Hepatocyte (in vitro differentiated cells): ENCODE results near the gene PPP1R2. TPM values are rescaled to one million over a fixed set of nuclear protein-coding genes. Genes with fewer than 3 reads are reported as not detected.
A peak's percentile ranks its signal among the peaks of the same experiment; 100 is the strongest.
"Not testable (repeated sequence)": the region's sequence is repeated elsewhere in the genome, so short reads cannot be mapped to it uniquely, and the experiment has no call there.

Experiments
- DNase-seq: peaks from one replicate; pipeline ENCODE4 v3.0.0-alpha.2; 2016; ENCODE audit warnings: low spot score
- H2AFZ ChIP-seq: fragments of 200-600 bp; sonication (generic); 2 replicates; pipeline ENCODE4 v1.6.0; 2016; ENCODE audit warnings: antibody characterized with exemption, mild to moderate bottlenecking
- H3K27ac ChIP-seq: fragments of 200-600 bp; sonication (generic); 2 replicates; pipeline ENCODE4 v1.5.1; 2016; ENCODE audit warnings: mild to moderate bottlenecking
- H3K27me3 ChIP-seq: fragments of 200-600 bp; sonication (generic); 2 replicates; pipeline ENCODE4 v1.6.1; 2016
- H3K36me3 ChIP-seq: fragments of 200-600 bp; sonication (generic); replicated peaks from 2 replicates; pipeline ENCODE4 v1.5.1; 2016; ENCODE audit warnings: low read depth; ENCODE audit not compliant: insufficient read depth
- H3K4me1 ChIP-seq: fragments of 200-600 bp; sonication (generic); 2 replicates; pipeline ENCODE4 v1.5.1; 2016; ENCODE audit warnings: mild to moderate bottlenecking, moderate library complexity; ENCODE audit not compliant: insufficient read depth
- H3K4me2 ChIP-seq: fragments of 200-600 bp; sonication (generic); 2 replicates; pipeline ENCODE4 v1.6.0; 2016
- H3K4me3 ChIP-seq: fragments of 200-600 bp; sonication (generic); 2 replicates; pipeline ENCODE4 v1.5.1; 2016; ENCODE audit warnings: mild to moderate bottlenecking
- H3K79me2 ChIP-seq: fragments of 200-600 bp; sonication (generic); 2 replicates; pipeline ENCODE4 v1.6.0; 2017; ENCODE audit warnings: mild to moderate bottlenecking
- H3K9me2 ChIP-seq: fragments of 200-600 bp; sonication (generic); replicated peaks from 2 replicates; pipeline ENCODE4 v1.6.0; 2017; ENCODE audit warnings: mild to moderate bottlenecking; ENCODE audit not compliant: insufficient read depth
- H3K9me3 ChIP-seq: fragments of 200-600 bp; sonication (generic); 2 replicates; pipeline ENCODE4 v1.5.1; 2016; ENCODE audit warnings: low read depth, mild to moderate bottlenecking
- H4K20me1 ChIP-seq: fragments of 200-600 bp; sonication (generic); 2 replicates; pipeline ENCODE4 v1.6.0; 2016; ENCODE audit warnings: mild to moderate bottlenecking; ENCODE audit not compliant: insufficient read depth, poor library complexity, severe bottlenecking
- CTCF ChIP-seq: fragments of 200-600 bp; sonication (generic); IDR thresholded peaks from 2 replicates; pipeline ENCODE4 v1.5.1; 2016; ENCODE audit warnings: antibody characterized with exemption, mild to moderate bottlenecking; ENCODE audit not compliant: poor library complexity
- EZH2 ChIP-seq: fragments of 200-600 bp; sonication (generic); IDR thresholded peaks from 2 replicates; pipeline ENCODE4 v1.6.1; 2016; ENCODE audit warnings: antibody characterized with exemption, mild to moderate bottlenecking, borderline replicate concordance
- EZH2phosphoT487 ChIP-seq: fragments of 200-600 bp; sonication (generic); IDR thresholded peaks from one replicate; pipeline ENCODE4 v1.6.1; 2018; ENCODE audit warnings: antibody characterized with exemption, mild to moderate bottlenecking, low read depth, moderate library complexity; ENCODE audit not compliant: unreplicated experiment, severe bottlenecking
- WGBS: methylation state at CpG from one replicate; pipeline ENCODE4 v1.1.6; 2016; ENCODE audit warnings: low lambda C conversion rate; ENCODE audit errors: missing lambda C conversion rate; 5-methylcytosine and 5-hydroxymethylcytosine counted together
- polyA plus RNA-seq: library from polyadenylated mRNA; unstranded; fragments of >200 nt; fragmentation: Nextera tagmentation; extraction: Ambion mirVana; gene quantifications from 2 replicates; pipeline ENCODE4 v1.2.1, GENCODE V29; 2016
- total RNA-seq: library from RNA; depleted of rRNA; stranded (reverse); fragments of >200 nt; gene quantifications from 2 replicates; pipeline ENCODE4 v1.2.3, GENCODE V29; 2014

The PPP1R2 gene
- total RNA-seq: 53.4 and 77.6 TPM in 2 replicates
- 38.1 and 49.1 TPM in 2 replicates for polyA plus RNA-seq

- Histone ChIP-seq H3K27me3 (no peaks in the 10 kb centered on the region), H4K20me1 (peaks cover 43% of the 10 kb centered on the region), H3K4me3 (peak within 1 kb of the TSS; percentile 84), H3K27ac (peak within 1 kb of the TSS; percentile 95), H3K36me3 (no peaks in the 10 kb centered on the region), H2AFZ (peak within 1 kb of the TSS; percentile 80), H3K9me3 (no peaks in the 10 kb centered on the region), H3K9me2 (no peaks in the 10 kb centered on the region), H3K4me1 (peaks cover 24% of the 10 kb centered on the region), H3K4me2 (peak within 1 kb of the TSS; percentile 77), H3K79me2 (peaks cover 49% of the 10 kb centered on the region)
- DNase-seq: peak; percentile 97
- under 1% methylated on average over 64 of the region's 95 CpGs for WGBS
- no peak for TF ChIP-seq EZH2phosphoT487
- no peak for TF ChIP-seq CTCF
- no peak for TF ChIP-seq EZH2
Measured at GRCh38 chr3:195542698-195543499, at the start of gene PPP1R2. Gene PPP1R2, minus strand, starts transcription at chr3:195543325. Its CDS starts 300 bp downstream, at chr3:195543025.

GRCh38 chr3:195591852-195592251, 48.7 kb upstream of the PPP1R2 start:
- no peak for DNase-seq
- no peak for TF ChIP-seq EZH2phosphoT487
- no peak for TF ChIP-seq CTCF
- no peak for TF ChIP-seq EZH2
- Histone ChIP-seq H3K79me2 (no peaks in the 10 kb centered on the region), H4K20me1 (no peaks in the 10 kb centered on the region), H3K4me2 (no peak overlapping the region), H3K4me1 (peaks cover 13% of the 10 kb centered on the region), H3K27ac (no peak overlapping the region), H3K4me3 (no peak overlapping the region), H2AFZ (no peak overlapping the region), H3K27me3 (no peaks in the 10 kb centered on the region), H3K9me2 (no peaks in the 10 kb centered on the region), H3K9me3 (no peaks in the 10 kb centered on the region), H3K36me3 (no peaks in the 10 kb centered on the region)
- 76% methylated on average over 2 of the region's 2 CpGs for WGBS

DNA sequence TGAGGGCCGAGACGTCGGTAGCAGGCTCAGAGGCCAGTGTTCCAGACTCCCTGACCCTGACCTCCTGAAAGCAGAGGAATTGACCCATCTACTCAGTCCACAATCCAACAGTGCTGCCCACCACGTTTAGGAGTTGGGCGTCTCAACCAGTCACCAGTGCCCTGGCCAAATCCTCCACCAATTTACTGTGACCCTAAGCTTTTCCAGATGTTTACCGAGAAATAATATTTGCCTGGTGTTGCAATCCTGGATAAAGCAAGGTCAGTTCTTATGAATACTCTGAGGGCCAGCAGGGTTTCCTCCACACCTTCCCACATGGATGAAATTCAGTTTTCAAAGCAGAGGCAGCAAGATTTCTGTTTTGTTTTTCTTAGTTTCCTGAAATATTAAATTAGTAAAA, 48.1 kb upstream of the PPP1R2 start:
- no peaks in the 10 kb centered on the region for H4K20me1 ChIP-seq
- H3K27me3 ChIP-seq: no peaks in the 10 kb centered on the region
- no peaks in the 10 kb centered on the region for H3K79me2 ChIP-seq
- no peak overlapping the region for H3K4me2 ChIP-seq
- H3K9me3 ChIP-seq: no peaks in the 10 kb centered on the region
- H3K9me2 ChIP-seq: no peaks in the 10 kb centered on the region
- H2AFZ ChIP-seq: no peak overlapping the region
- no peak overlapping the region for H3K27ac ChIP-seq
- DNase-seq: no peak
- H3K36me3 ChIP-seq: no peaks in the 10 kb centered on the region
- H3K4me3 ChIP-seq: no peak overlapping the region
- 76% methylated on average over 6 of the region's 6 CpGs for WGBS
- TF ChIP-seq CTCF (no peak), EZH2 (no peak), EZH2phosphoT487 (no peak)
- H3K4me1 ChIP-seq: peaks cover 13% of the 10 kb centered on the region

DNA sequence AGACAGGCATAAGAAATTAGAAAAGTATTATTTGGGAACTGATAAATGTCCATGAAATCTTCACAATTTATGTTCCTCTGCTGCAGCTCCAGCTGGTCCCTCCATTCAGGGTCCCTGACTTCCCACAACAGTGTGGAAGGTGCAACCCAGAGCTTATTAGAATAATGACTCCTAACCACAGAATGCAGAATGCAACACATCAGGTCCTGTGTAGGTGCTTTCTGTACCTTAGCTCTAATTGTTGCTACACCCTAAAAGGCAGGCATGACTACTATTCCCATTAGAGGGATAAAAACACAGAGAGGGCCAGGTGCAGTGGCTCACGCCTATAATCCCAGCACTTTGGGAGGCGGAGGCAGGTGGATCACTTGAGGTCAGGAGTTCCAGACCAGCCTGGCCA, 47.3 kb upstream of the PPP1R2 start:
- H4K20me1 ChIP-seq, H3K27me3 ChIP-seq, H3K36me3 ChIP-seq, DNase-seq, H3K9me2 ChIP-seq, H2AFZ ChIP-seq, H3K4me3 ChIP-seq, H3K4me2 ChIP-seq, H3K79me2 ChIP-seq, H3K9me3 ChIP-seq: not testable (repeated sequence)
- Histone ChIP-seq H3K4me1 (peaks cover 13% of the 10 kb centered on the region), H3K27ac (peak overlapping the region; percentile 37)
- 92% methylated on average over 2 of the region's 2 CpGs for WGBS

DNA sequence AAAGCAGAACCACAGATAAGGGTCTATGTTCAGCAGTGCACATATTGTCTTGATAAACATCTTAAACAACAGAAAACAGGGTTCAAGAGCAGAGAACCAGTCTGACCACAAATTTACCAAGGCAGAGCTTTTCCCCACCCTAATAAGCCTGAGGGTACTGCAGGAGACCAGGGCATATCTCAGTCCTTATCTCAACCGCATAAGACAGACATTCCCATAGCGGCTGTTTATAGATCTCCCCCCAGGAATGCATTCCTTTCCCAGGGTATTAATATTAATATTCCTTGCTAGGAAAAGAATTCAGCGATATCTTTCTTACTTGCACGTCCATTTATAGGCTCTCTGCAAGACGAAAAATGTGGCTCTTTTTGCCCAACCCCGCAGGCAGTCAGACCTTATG, 46.7 kb upstream of the PPP1R2 start:
- H3K79me2 ChIP-seq, H4K20me1 ChIP-seq, H3K27me3 ChIP-seq, H3K9me2 ChIP-seq, H3K9me3 ChIP-seq, H3K4me3 ChIP-seq, H3K36me3 ChIP-seq, H2AFZ ChIP-seq, DNase-seq, H3K4me2 ChIP-seq: not testable (repeated sequence)
- peaks cover 17% of the 10 kb centered on the region for H3K4me1 ChIP-seq
- WGBS: 66% methylated on average over 6 of the region's 6 CpGs
- peak overlapping the region; percentile 37 for H3K27ac ChIP-seq
